ENCODE measurements around the gene LPP.

- TF ChIP-seq, protein P1, sequence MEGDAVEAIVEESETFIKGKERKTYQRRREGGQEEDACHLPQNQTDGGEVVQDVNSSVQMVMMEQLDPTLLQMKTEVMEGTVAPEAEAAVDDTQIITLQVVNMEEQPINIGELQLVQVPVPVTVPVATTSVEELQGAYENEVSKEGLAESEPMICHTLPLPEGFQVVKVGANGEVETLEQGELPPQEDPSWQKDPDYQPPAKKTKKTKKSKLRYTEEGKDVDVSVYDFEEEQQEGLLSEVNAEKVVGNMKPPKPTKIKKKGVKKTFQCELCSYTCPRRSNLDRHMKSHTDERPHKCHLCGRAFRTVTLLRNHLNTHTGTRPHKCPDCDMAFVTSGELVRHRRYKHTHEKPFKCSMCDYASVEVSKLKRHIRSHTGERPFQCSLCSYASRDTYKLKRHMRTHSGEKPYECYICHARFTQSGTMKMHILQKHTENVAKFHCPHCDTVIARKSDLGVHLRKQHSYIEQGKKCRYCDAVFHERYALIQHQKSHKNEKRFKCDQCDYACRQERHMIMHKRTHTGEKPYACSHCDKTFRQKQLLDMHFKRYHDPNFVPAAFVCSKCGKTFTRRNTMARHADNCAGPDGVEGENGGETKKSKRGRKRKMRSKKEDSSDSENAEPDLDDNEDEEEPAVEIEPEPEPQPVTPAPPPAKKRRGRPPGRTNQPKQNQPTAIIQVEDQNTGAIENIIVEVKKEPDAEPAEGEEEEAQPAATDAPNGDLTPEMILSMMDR (IDR thresholded peaks at IDR 0.05): no peak
- TF ChIP-seq POLR2AphosphoS5 (IDR thresholded peaks at IDR 0.05): no peak
Observed at GRCh38 chr3:188706599-188706998, 552.6 kb downstream of the LPP start.

All from stomach (tissue), 4 donors.